ENCODE measurements around the gene SPATA6L.
"Not testable (repeated sequence)": the region's sequence is repeated elsewhere in the genome, so short reads cannot be mapped to it uniquely, and the experiment has no call there.

Gene SPATA6L

DNA sequence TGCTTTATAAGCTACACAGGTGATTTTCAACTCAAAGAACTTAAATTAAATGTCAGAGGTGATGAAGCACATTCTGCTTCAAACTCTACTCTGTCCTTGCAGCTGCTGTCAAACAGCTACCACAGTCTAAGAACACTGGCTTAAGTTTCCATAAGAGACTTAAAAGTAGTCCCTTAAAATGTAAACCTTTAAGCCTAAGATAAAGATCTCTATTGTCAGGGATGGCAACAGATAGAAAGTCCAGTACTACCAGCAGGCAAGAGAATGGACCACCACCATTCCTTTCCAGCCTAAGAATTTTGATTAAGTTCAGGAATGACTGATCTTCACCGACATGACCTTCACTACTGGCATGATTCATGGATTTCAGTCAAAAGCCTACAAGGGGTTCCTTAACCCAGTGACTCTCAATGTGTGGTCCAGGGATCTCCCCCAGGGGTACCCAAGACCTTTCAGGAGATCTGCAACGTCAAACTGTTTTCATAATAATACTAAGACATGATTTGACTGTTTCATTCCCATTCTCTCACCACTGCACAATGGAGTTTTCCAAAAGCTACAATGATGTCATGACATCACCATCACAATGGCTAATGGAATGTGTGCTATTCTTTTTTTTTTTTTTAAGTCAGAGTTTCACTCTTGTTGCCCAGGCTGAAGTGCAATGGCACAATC, 45.3 kb downstream of the SPATA6L start:
- DNase-seq: no peak

DNA sequence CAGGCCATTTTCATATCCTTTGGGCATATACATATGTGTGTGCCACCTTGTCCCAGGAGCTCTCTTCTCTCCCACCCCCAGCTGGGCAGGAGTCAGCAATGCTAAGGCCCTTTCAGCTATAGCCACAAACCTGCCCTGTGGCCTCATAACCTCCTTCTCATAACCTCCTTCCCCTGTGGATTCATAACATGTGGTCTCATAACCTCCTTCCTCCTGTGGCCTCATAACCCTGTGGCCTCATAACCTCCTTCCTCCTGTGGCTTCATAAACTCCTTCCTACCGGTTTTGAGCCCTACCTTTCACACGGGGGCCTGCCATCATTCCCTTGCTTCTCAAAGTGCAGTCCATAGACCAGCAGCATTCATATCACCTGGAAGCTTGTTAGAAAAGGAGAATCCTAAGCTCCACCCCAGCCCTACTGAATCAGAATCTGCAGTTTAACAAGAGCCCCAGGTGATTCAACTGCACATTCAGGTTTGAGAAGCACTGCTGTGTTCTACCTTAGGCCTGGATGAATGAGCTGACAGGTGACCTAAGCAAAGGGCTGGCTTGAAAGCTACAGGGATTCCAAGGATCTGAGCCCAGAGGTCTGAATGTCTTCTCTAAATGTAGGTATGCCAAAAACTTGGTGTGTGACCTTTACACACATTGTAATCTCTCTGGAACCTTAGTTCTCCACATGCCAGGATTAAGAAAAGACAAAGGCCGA, 46.1 kb downstream of the SPATA6L start:
- no peak for DNase-seq

DNA sequence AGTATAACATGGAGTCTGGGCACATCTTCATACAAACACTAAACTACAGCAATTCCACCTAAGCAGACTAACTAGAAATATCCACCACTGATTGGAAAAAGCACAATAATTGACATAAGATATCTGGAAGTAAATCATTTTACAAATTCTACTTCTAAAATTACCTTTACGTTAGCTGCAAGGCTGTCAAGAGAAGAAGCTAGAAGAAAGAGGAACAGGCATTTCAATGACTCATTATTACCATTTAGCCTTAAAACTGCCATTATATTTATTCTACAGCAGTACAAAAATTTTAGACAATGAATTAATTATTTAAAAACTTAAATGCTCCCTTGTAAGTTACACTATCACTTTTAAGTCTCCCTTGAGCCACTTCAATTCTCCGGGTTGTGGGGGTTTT, 47.6 kb downstream of the SPATA6L start:
- no peak for DNase-seq

DNA sequence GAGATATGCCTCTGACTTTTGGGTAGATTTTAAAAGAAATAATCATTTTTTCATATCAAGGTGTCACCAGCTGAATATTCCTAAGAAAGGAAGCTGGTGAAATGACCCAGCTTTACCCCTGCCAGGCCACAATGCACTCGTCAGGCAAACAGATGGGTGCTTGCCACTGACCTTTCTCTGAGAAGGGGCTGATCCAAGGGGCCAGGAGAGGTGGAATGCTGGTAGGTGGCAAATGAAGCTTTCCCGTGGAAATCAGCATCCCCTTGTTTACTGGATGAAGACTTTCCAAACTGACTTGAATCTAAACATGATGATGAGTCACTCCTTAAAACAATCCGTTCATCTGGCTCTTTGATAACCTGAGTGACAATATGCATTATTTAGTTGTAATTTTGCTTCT, 48.5 kb downstream of the SPATA6L start:
- no peak for DNase-seq

DNA sequence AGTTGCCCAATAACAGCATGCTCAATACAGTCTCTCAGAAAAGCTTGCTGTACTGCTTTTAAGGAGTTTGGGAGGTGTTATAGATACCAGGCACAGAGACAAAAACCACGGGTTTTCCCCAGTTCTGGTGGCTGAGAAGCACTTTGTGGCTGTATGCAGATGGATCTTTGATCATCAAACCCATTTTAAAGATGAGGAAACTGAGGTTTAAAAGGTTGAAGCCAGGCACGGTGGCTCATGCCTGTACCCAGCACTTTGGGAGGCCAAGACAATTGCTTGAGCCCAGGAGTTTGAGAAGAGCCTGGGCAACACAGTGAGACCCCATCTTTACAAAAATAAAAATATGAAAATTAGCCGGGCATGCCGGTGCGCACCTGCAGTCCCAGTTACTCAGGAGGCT, 50.5 kb downstream of the SPATA6L start:
- no peak for DNase-seq

DNA sequence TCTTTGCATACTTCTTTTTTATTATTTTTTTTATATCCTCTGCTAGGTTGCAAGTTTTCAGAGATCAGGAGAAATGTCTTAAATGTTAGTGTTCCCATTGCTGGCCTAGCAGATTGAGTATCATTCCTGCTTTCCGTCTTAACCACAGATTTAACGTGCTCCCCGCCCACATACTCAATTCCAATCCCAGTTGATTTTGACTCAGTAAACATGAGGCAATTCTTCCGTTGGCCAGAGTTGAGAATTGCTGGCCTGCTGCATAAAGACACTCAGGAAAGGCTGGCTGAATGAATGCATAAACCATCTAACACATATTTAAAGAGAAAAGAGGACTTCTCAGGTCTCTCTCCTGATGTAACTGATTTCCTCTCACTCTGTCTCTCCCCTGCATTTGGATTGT, 51.0 kb downstream of the SPATA6L start:
- DNase-seq: no peak

DNA sequence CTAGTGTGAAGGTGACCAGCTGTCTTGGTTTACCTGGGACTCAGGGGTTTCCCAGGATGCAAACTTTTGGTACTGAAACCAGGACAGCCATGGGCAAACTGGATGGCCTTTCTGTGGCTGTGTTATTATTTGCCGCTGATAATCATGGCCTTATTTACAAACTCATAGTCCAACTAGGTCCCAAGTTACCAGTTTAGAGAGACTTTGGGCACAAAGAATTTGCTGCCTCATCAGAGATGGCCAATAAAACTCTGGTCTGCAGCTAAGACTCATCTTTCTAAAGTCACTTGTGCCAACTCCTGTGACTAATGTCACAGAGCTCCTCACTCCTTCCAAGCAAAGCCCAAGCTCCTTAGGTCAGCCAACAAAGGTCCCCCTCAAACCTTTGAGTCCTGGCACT, 51.7 kb downstream of the SPATA6L start:
- no peak for DNase-seq

DNA sequence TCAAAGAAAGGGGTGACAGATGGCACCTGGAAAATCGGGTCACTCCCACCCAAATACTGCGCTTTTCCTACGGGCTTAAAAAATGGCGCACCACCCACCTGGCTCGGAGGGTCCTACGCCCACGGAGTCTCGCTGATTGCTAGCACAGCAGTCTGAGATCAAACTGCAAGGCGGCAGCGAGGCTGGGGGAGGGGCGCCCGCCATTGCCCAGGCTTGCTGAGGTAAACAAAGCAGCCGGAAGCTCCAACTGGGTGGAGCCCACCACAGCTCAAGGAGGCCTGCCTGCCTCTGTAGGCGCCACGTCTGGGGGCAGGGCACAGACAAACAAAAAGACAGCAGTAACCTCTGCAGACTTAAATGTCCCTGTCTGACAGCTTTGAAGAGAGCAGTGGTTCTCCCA, 60.2 kb downstream of the SPATA6L start:
- not testable (repeated sequence) for DNase-seq

DNA sequence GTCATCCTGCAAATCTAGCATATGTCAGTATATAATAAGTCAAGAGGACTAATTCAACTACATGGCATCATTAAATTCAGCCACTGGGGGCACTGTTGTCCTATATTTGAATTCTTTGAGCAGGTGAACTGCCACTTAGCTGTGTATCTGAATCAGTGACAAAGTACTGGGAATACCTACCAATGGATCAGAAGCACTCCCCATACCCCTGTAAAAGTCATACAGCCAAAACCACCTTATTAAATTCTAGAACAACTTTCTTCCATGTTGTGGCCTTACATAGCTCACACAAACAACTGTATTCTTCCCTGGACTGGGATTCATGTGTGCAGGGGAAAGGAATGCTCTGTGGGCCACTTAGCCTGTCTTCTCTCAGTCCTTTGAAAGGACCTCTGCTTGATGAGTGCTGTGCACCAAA, 61.6 kb downstream of the SPATA6L start:
- DNase-seq: no peak

DNA sequence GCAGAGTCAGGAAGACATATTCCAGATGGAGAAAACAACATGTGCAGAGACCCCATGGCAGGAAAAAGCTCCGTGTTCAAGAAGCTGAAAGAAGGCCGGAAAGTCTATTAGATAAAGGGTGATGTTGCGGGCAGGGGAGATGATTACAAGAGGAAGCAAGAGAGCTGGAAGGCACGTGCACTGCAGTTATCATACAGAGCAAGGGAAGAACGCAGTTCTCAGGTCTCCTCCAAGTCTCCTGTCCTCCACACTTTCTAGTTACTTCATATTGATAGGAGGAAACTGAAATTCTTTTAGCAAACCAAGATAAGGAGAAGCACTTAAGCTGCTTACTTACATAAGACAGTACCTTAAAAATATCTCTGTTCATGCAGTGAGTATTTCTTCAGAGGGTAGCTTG, 62.5 kb downstream of the SPATA6L start:
- DNase-seq: no peak

DNA sequence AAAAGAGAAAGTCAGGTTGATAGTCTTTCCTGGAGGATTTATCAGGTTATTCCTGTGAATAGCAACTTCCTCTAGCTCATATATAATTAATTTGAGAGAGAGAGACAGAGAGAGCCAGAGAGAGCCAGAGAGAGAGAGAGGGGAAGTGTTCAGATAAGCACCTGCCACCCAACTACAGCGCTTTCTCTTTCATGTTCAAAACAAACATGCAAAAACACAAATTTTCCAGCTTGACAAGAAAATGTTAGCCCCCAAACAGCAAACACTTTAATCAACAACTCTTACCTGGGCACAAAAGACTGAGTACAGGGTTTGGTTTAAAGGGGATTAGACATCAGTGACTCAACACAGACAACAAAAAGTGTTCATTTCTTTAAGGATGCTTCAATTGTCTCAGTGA, 65.9 kb downstream of the SPATA6L start:
- no peak for DNase-seq

DNA sequence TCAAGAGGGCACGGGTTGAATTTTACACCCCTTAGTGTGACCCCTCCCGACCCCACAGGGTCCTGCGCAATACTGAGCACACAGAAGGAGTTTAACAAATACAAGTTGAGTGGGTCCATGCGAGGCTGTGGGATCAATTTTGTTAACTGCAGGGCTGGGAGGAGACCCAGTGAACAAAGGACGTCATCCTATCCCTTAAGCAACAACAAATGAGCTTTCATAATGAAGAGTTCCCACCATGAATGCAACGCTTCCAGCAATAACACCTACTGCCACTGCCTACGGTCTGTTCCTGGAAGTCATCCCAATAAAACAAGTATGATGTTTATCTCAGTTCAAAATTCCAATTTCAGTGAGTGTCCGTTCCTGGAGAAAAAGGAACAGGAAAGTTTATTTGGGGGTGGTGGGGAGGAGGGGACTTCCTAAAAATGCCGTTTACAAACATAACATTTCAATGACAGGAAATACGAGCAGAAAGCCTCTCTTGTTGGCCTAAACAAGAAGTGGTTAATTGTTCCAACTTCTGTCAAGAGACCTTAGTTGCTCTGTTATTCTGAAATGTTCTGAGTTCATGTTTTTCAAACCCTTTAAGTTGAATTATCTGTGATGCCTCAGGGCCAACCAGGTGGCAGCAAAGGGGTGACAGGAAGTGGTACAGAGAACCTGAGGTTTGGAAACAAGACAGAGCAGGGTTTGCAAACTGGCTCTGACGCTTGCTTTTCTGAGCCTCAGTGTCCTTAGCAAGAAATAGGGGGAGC, 69.9 kb downstream of the SPATA6L start:
- DNase-seq: no peak

DNA sequence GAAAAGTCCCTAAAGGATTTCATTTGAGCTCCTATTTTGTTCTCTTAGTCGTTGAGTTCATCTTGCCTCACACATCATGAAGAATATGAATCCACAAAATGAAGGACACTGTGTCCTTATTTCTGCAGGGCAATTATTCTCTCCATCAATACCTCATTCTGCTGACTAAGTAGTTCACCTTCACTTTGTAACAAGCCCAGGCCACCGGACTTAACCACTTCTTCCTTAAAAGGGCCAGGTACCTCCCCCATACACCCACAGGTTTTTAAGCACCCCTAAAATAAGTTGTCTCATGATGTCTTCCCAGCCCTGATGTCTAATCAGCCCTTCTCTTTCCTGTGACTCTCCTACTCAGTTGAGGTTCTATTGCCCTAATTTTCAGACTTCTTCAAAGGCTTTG, 71.3 kb downstream of the SPATA6L start:
- no peak for DNase-seq

DNA sequence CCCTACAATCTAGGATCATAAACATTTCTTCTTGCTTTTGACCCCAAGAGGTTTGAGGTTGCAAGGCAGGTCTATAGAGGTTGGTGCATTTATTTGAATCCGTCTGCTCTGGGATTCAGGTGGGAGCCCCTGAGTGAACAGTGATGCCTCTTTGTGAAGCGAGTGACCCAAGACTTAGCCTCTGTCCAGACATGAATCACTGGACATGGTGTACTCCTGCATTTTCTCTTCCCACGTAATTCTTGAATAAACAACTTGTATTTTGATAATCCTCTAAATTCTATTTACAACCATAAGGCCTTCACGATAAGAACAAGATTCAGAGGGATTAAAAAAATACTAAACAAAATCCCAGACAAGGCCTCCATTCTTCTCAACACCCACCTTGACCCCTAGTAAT, 71.7 kb downstream of the SPATA6L start:
- no peak for DNase-seq

DNA sequence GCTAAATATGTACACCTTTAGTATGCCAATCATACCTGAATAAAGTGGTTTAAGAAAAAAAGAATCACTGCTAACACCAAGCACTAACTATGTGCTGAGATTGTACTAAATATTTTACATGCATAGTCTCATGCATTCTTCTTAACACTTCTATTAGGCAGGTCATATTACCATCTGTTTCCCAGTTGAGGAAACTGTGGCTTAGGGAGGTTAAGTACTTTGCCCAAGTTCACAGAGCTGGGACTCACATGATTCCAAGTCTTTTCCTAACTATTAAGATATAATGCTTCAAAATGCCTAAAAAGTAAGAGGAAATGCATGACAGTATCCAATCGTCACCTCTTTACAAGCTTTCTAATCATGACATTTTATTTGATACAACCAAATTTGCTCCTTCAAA, 73.4 kb downstream of the SPATA6L start:
- no peak for DNase-seq

DNA sequence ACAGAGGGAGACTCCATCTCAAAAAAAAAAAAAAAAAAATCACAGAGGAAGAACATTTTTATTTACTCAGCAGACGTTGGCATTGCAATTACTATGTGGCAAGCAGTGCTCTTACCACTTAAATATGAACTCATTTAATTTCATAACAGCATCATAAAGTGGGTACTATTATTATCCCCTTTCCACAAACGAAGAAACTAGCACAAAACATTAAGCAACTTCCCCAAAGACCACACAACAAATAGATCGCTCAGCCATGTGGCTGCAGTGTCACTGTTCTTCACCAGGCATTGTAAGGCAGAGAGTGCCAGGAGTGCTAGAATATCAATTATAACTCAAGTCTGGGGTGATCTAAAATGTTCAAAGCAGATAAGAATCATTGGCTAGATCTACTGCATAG, 74.0 kb downstream of the SPATA6L start:
- peak; percentile 51 for DNase-seq

DNA sequence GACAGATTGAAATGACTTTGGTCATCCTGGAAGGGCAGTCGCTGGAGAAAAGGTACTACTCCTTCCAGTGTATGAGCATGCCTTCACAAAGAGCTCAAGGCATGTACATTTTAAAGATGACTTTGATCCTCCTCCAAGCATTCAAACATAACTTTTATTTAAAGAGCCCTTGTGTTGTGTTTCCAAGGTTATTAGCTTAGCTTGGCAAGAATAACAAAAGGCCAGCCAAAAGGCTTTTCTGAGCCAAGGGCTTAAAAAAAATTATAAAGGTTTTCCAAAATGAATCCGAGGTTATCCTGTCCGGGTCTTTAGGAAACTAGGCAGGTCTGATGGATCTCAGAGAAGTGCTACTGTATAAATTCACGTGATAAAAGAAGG, 75.2 kb downstream of the SPATA6L start:
- DNase-seq: no peak

DNA sequence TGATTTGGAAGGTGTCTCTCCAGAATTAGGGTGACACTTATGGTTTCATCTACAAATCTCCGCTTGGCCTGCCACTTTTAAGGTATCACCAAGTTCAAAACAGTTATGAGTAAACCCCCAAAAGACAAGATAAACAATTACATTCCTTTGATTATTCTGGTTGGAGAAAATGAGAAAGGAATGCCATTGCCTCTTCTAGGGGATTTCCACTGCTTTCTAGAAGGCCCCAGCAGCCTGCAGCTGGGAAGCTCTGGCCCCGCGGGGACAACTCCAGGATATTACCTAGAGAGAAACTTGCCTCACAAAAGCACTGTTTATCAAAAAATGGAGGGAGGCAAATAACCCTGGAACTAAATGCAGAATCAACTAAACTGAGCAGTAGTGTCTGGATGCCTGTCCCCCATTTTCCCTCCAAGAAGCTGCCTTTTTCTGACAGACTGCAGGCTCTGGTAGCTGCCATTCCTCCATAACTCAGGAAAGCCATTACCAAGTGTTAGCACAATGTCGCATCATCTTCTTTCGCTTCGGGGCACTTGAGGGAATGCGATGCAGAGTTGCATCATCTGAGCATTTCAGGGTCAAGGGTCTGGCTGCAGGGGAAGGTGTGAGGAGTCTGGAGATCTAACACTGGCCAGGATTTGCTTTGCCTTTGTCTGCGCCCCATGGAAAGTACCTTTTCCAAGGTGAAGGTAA, 75.7 kb downstream of the SPATA6L start:
- no peak for DNase-seq

DNA sequence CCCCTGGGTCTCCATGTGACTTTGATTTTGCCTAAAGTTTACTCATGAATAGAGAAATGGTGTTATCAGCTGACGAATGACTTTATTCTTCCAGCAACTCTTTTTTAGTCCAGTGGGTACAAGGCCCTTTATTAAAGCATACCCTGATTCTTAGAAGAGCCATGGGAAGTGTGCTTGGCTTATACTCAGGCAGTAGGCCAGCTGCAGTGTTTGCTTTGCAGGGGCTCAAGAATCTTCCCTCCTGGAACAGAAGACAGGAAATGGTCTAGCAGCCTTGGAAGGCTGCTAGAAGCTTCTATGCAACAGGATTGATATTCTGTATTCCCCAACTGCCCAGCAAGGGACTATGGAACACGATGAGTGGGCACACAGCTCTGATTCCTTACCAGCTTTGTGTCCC, 77.6 kb downstream of the SPATA6L start:
- no peak for DNase-seq

DNA sequence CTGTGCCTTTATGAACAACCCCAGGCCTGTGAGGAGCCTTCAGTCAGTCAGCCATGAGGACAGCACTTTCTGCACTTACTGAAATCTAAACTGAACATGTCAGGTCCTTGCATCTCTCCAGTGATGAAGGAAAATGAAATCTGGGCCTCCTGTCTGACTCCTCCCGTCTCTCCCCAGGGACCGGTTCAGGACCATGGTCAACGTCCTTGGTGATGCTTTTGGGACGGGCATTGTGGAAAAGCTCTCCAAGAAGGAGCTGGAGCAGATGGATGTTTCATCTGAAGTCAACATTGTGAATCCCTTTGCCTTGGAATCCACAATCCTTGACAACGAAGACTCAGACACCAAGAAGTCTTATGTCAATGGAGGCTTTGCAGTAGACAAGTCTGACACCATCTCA, 81.1 kb downstream of the SPATA6L start:
- no peak for DNase-seq

DNA sequence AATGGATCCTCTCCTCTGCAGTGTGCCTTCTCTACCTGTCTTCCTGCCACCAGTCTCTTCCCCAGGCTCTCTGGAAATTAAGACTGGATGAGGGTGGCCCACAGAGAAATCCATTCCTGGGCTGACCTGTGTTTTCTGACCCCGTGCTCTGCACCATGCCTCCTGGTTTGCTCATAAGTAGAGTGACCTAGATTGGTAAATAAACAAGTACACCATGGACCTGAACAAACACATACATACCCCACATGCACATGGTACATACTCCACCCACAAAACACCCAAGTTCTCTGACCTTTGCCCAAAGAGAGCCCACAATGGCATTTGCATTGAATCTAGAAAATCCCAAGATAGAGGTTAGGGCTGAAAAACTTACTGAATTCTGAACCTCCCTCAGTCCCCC, 81.6 kb downstream of the SPATA6L start:
- no peak for DNase-seq

DNA sequence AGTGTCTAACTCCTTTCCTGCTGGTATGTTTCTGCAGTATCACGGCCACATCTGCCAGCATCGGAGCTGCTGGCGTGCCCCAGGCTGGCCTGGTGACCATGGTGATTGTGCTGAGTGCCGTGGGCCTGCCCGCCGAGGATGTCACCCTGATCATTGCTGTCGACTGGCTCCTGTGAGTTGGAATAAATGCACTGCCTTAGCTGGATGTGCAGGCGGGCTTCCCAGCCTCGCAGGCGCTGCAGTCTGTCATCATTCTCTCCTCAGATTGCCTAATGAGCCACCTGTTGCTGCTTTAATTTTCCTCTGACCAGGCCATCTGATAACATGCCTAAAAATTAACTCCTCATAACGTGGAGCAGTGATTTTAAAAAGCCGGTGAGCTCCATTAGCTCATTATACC, 83.3 kb downstream of the SPATA6L start:
- no peak for DNase-seq

DNA sequence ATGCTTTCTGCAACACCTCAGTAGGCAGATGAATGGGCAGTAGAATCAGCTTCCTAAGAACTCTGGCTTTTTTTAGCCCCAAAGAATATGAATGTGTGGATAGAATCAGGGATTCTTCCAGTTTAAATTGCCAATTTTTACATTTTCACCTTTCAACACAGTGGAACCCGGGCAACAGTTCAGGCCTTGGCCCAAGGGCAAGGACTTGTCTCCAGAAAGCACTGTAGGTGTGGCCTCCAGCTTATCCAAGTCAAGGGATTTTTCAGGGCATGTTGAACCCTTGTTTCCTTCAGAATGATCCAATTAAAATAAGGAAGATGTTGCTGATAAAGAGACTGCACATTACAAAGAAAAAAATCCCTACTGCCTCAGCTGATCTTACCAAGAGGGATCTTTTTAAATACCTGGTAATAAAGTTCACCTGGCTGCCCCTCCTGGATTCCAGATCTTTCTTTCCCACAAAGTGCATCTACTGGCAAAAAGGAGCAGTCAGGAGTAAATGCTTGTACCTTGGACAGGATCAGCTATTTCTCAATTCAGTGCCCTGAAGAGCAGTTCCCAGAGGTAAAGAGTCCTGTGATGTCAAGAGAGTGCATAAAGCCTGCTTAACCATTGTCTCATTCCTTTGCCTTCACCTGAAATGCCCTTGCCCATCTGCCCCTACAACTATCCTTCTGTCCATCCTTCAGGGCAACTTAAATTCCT, 84.3 kb downstream of the SPATA6L start:
- no peak for DNase-seq
